ENCODE results near the gene SIDT1.

Gene SIDT1

DNA sequence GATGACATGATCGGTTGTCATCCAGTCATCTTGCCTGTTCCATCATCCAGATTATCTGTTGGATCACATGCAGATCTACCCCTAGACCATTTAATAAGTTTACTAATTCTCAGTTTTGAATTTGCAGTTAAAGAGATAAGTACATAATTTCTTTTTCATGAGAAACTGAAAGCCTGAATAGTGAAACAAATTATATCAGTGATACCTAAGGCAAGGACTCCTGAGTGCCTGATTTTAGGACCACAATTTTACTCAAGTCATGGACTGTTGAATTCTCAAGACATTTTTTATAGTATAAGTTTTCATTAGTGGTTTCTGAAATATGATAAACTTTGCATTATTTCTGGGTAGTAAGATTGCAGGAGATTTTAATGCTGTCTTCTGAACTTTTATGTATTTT is 13.2 kb downstream of the SIDT1 start:
- DNase-seq (ENCODE audit: low read depth in 1 of 2, low spot score in 1 of 2): no peak

DNA sequence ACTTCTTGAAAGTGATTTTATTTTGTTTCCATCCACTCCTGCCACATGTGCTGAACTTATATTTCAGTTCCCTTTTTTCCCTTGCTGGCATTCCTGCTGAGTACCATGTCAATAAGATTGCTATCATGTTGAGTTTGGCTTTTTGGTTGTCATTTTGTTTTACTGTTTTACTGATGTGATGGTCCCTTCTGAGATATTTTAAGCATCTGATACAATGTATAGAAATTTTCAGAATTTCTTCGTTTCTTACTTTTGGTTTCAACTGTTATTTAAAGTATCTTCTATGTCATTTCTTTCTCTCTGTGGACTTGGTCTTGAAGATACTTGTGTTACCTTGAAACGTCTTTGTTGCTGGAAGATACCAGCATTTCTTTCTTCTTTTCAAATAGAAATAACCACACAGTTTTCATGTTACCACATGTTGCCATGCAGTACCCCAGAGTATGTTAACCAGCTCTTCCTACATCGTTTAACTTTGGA is 14.1 kb downstream of the SIDT1 start:
- DNase-seq (ENCODE audit: low read depth in 1 of 2, low spot score in 1 of 2): no peak

DNA sequence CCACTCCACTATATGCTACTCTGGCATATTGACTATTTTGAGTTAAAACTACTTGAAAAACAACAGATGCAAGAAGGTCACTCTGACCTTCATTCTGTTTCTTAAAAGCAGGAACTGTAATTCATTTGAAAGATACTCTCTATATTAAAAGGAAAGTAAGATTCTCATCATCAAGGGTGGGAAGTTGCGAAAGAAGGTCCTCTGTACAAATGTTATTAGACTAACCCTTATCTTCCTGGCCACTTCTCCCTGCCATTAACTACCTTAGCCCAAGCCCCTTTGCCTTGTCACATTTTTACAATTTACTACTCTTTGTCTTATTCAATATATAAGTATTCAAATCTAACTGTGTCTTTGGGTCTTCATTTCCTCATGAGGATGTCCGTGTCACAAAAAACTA is 16.1 kb downstream of the SIDT1 start:
- DNase-seq (ENCODE audit: low read depth in 1 of 2, low spot score in 1 of 2): no peak

DNA sequence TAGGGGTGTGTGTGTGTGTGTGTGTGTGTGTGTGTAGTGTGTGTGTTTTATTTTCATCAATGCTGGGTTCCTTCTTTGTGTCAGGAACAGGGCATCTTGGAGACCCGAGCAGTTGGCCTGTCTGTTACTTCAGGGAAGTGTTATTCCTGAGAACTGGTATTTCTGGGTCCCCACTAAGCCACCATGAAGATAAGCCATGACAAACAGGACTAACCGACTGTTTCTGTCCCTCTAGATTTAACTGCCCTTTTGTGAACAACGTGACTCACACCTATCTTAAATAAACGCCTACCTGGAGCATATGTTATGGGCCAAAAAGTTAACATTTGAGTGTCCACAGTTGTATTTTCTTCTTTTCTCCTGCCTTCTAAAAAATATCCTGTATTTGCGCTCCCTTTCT is 19.5 kb downstream of the SIDT1 start:
- no peak for DNase-seq (ENCODE audit: low read depth in 1 of 2, low spot score in 1 of 2)

DNA sequence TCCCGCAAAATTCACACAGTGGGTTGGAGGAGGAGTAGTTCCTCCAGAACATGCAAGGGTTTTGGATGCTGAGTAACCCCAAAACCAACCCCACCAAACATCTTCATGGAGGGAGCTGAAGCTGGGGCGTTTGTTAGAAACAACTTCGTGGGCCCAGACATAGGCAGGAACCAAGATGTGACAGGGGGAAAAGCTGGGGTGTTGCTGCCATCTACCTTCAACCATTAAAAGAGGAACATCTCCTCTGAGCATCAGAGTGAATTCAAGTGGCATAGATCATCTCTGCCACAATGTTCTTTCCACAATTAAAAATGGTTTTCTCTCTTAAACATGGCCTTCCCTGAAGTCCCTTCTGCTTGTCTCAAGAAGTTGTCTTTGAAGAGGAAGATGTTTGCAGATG is 20.5 kb downstream of the SIDT1 start:
- no peak for DNase-seq (ENCODE audit: low read depth in 1 of 2, low spot score in 1 of 2)

DNA sequence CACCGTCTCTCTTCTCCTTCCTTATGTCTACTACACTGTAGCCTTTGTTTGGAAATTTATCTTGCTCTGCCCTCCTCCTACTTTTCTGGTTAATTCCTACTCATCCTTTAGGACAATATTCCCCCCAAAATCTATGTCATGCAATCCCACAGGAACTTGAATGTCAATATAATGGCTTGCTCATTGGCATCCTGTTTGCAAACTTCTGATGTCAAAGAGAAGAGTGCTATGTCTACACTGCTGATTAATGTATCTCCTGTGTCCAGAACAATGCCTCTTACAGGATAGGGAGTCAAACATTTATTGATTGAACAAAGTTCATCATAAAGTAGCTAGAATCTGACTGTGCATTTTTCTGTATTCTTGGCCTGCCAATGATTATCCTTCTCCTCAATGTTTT is 22.8 kb downstream of the SIDT1 start:
- no peak for DNase-seq (ENCODE audit: low read depth in 1 of 2, low spot score in 1 of 2)

DNA sequence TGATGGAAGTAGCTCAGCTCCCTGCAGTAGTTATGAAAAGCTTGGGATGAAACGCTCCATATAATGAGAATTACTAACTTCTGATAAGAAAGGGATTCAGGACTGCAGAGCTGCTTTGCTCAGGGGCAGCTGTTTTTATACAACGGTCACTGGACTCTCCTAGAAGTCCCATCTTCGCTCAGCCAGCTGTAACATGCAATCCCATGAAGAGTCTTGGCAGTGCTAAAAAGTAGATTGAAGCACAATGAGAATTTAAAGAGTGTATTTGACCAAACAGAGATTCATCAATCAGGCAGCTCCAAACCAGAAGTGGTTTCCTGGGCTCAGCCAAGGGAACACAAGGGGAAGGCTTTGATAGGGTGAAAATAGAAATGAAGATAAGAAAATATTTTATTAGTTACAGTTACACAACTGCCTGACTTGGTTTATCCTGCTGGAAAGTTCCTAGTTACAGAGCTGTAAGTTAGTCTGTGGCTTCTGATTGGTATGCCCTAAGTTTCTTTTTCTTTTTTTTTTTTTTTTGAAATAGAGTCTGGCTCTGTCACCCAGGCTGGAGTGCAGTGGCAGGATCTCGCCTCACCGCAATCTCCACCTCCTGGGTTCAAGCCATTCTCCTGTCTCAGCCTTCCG is 24.1 kb downstream of the SIDT1 start:
- no peak for DNase-seq (ENCODE audit: low read depth in 1 of 2, low spot score in 1 of 2)

DNA sequence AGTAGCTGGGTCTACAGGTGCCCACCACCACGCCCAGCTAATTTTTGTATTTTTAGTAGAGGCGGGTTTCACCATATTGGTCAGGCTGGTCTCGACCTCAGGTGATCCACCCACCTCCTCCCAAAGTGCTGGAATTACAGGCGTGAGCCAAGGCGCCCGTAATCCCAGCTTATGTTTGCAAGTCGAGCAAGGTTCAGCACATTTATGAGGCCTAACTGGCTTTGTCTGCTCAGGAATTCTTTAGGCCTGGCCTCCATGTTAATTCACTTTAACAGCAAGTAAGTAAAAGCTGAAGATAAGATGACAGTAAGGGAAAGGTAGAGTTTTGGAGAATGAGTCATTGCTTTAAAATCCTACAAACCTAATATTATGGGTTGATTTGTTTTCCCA is 24.6 kb downstream of the SIDT1 start:
- DNase-seq (ENCODE audit: low read depth in 1 of 2, low spot score in 1 of 2): no peak

DNA sequence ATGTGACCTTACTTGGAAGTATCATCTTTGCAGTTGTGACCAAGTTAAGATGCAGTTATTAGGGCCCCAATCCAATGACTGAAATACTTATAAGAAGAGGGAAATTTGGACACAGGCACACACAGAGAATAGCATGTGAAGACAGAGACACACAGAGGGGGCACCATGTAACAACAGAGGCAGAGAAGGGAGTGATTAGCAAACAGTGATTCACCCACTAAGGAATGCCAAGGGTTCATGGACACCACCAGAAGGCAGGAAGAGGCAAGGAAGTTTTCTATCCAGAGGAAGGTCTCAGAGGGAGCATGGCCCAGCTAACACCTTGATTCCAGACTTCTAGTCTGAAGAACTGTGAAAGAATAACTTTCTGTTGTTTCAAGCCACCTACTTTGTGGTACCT is 25.0 kb downstream of the SIDT1 start:
- no peak for DNase-seq (ENCODE audit: low read depth in 1 of 2, low spot score in 1 of 2)

DNA sequence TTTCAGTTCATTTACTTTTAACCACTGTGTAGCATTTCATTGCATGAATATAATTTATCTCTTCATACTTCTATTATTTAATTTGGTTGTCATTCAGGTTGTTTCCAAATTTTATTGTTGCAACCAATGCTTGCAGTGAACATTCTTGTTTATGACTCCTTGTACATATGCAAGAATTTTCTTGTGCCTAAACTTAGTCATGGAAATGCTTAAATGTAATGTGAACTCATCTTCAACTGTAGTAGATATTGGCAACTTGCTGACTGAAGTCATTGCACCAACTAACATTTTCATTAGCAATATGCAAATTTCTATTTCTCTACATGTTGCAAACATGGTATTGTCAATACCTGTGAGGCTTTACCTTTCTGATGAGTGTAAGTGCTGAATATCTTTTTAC is 26.7 kb downstream of the SIDT1 start:
- DNase-seq (ENCODE audit: low read depth in 1 of 2, low spot score in 1 of 2): no peak

DNA sequence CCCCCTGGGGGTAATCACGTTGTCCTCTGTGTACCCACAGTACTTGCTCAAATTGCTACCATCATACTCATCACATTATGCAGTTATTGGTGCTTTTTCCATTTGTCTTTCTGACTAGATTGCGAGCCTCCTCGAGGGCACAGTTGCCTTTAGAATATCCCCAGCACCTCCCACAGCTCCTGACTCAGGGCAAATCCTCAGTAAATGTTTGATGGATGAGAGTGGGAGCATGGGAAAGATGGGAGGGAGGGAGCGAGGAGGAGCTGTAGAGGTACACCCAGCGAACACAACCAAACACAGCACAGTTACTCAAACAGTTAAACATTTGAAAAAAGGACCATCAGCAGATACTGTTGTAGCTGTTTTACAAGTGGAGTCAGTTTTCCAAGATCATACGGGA is 27.9 kb downstream of the SIDT1 start:
- DNase-seq (ENCODE audit: low read depth in 1 of 2, low spot score in 1 of 2): no peak

DNA sequence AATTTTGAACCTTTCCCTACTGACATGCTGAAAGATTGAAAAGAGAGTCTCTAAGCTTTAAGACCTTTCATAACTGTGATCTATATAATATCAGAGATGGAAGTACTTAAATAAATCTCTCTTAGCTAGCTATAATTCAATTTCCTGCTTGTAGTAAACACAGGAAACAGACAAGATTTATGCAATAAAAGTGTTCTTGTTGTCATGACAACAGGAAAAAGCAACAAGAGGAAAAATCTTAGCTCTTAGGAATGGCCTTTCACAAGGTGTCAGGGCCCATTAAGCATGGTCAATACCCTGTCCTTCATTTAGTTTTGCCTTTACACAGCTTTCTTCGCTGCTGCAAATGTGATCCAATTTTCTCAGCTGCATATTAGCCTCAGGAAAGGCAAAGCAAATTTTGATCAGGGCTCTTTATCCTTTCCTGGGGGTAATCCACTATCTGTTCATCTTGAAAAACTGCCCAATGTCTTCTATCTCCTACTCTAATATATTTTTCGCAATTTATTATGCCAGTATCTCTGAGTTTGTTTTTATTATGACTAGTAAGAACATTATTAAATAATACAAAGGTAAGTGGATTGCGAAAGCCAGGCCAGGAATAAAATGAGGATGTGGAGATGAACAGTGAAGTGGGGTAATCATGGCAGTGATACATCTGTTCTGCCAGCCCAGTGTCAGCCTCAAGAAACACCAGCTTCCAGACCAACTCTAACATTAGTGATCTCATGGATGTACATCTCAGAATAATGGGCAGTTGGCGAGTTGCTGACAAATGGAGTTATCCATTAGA is 28.7 kb downstream of the SIDT1 start:
- no peak for DNase-seq (ENCODE audit: low read depth in 1 of 2, low spot score in 1 of 2)

DNA sequence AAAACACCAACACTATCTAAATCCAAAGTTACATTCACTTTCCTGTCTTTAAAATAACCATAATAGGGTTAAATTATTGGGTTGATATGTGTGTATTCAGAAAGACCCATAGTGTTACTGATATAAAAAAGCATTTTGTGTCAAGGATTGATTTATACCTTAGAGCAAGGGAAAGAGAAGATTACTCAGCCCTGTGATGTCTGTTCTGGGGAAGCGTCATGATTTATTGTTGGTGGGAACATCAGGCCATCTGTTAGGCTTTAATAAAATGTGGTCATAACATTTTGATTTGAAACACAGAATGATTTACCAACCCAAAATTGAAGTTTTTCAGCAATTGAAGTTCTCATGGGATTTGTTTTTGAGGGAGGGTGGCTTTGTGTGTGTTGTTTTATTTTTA is 33.2 kb downstream of the SIDT1 start:
- DNase-seq (ENCODE audit: low read depth in 1 of 2, low spot score in 1 of 2): no peak

DNA sequence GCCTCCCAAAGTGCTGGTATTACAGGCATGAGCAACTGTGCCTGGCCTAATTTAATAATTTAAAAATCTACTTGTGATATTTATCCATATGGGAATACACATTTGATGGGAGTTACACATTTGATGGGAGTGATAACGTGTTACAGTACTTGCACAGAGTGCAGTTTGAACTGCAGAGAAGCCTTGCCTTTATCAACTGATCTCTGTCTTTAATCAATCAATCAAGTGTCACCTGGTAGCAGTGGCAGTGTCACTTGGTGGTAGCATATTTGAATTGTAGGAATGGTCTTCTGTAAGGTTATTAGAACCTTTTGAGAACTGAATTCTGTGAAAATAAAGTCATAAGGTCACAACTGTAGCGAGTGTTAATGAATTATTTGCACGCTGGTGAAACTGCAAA is 37.8 kb downstream of the SIDT1 start:
- DNase-seq (ENCODE audit: low read depth in 1 of 2, low spot score in 1 of 2): no peak

DNA sequence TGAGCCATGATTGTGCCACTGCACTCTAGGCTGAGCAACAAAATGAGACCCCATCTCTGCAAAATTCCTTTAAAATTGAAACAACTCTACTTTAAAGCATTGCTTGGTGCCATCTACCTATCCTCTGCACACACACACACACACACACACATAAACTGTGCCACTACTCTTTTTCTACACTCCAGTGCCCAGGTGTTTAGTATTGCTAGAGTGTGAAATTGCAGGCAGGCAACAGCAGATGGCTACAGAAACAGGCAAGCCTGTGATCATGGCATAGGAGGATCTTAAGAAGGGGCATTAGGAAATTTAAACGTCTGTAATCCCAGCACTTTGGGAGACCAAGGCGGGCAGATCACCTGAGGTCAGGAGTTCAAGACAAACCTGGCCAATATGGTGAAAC is 39.0 kb downstream of the SIDT1 start:
- DNase-seq (ENCODE audit: low read depth in 1 of 2, low spot score in 1 of 2): no peak

DNA sequence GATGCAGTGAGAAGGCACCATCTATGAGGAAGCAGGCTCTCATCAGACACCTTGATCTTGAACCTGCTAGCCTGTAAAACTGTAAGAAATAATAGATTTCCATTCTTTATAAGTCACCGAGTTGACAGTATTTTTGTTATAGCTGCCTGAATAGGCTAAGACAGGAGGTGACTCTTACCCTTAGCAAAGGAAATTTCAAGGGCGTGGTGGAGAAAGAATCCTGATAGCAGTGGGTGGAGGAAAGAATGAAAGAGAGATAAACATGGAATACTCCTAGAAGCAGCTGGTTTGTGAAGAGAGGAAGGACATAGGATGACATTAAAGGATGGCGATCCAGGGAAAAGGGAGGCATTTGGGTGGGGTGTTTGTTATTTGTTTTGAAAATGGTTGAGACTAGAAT is 41.4 kb downstream of the SIDT1 start:
- DNase-seq (ENCODE audit: low read depth in 1 of 2, low spot score in 1 of 2): no peak

DNA sequence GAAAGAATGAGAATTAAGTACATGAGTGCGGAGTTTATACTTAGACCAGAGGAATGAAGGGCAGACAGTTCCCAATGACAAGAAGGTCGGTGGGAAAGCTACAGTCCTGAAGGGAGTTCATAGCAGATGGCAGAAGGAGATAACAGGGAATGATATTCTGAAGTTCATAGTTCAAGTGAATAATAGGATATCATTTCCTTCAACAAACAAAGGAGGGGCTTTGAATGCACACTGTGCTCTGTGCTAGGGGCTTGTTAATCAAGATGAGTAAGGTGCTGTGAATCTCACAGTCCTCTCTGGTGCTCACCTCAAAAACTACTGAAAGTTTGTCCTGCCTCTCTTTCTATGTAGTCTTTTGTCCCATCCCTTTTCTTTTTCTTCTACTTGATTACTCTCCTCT is 41.9 kb downstream of the SIDT1 start:
- DNase-seq (ENCODE audit: low read depth in 1 of 2, low spot score in 1 of 2): no peak

DNA sequence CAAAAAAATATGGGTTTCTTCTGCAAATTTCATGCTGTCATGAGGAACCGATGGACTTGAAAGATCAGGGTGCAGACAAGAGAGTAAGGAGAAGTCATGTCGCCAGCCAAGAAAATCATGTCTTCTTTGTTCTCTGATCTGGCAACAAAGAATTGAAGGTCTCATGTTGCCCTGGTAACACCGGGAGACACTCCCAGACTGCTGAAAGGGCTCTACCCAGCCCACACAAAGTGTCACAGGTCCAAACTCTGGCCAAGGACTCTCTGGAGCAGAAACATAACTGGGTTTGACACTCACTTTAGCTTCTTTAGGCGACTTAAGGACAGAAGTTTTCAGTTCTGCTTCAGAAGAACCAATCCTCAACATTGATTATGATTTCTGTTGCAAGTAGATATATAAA is 42.9 kb downstream of the SIDT1 start:
- DNase-seq (ENCODE audit: low read depth in 1 of 2, low spot score in 1 of 2): no peak

DNA sequence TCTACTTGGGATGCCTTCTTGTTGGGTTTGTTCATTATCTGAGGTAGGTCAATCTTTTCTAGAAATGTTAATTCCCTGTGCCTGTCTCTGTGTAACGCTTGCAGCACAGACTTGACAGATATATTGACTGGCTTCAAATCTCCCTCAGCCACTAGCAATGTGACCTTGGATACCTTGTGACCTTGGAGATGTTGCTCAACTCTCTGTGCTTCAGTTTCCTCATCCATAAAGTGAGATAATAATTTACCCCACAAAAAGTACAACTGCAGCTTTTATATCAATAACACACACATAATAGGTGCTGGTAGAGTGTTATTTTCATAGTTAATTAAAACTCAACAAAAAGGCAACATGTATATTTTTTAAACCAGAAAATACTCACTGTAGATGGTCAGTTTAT is 52.9 kb downstream of the SIDT1 start:
- no peak for DNase-seq (ENCODE audit: low read depth in 1 of 2, low spot score in 1 of 2)

DNA sequence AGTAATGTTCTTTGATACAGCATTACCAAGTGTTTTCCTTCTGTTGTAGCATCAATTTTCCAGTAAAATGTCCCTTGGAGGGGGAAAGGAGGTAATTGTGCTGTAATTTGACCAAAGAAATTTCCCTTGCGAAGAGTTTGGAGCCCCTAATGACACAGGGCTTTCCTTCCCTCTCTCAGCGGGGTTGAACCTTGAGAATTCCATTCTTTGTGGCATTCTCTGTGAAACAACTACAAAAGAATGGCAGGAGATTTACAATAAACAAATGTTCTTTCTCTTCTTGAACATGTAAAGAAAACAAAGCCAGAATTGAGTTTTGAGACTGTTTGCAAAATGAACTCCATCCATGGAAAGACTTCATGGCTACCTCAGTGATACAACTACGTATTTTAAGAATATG is 53.4 kb downstream of the SIDT1 start:
- DNase-seq (ENCODE audit: low read depth in 1 of 2, low spot score in 1 of 2): no peak

DNA sequence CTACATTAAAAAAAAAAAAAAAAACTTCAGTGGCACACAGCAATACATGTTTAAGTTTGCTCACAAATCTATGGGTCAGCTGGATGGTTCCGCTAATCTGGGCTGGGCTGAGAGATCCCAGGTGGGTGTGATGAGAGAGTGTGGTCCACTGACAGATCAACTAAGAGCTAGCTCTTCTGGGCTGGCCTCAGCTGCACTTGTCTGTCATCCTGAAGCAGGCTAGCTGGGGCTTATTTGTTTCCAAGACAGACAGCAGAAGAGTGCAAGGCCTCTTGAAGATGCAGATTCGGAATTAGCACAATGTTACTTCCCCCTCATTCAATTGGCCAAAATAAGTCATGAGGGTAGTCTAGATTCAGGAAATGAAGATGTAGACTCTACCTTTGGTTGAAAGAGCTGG is 56.5 kb downstream of the SIDT1 start:
- no peak for DNase-seq (ENCODE audit: low read depth in 1 of 2, low spot score in 1 of 2)

DNA sequence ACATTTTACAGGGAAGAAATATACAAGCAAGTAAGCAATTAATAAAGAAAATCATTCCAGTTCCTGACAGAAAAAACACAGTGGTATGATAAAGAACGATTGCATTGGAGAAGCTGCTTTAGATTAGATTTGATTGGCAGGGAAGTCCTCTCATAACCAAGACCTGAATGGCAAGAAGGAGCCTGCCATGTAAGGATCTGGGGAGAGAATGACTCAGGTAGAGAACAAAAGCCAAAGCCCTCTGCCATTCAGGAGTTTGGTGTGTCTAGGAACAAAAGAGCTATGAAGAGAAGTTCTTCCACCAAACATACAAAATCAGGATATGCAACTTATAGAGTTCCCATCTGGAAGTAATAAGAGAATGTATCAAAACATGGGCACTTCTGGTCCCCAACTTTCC is 57.6 kb downstream of the SIDT1 start:
- DNase-seq (ENCODE audit: low read depth in 1 of 2, low spot score in 1 of 2): no peak

DNA sequence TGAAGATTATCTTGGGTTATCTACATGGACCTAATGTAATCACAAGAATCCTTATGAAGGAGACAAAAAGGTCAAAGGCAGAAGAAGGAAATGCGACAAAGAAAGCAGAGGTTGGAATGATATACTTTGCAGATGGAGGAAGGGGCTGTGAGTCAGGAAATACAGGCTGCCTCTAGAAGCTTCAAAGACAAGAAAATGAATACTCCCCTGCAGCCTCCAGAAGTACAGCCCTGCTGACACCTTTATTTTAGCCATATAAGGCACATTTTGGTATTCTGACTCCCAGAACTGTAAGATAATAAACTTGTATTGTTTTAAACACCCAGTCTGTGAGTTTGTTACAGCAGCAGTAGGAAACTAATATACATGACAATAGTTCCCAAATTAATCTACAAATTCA is 58.6 kb downstream of the SIDT1 start:
- no peak for DNase-seq (ENCODE audit: low read depth in 1 of 2, low spot score in 1 of 2)

Measured in activated T-helper 1 cell treated with anti-CD3 and anti-CD28 coated beads, Interleukin-2, amount 50 U/mL, for 16 hours (primary cell).